Astrocyte (in vitro differentiated cells and primary cell): ENCODE results near the gene ASPHD1. TPM values are rescaled to one million over a fixed set of nuclear protein-coding genes. Genes with fewer than 3 reads are reported as not detected.

Experiments used
- DNase-seq: peaks from one replicate; pipeline ENCODE4 v3.0.0-alpha.2; 2010; ENCODE audit warnings: low read depth
- FAIRE-seq: peaks from 2 replicates; lab custom pipeline; 2011; peaks lifted over from hg19 to GRCh38; lab: Jason Lieb, UNC
- H2AFZ ChIP-seq: 2 replicates; pipeline ENCODE4 v1.6.0; 2012; ENCODE audit warnings: low read depth, low read length, inconsistent platforms
- H3K27ac ChIP-seq: 2 replicates; pipeline ENCODE4 v1.5.1; 2011; ENCODE audit warnings: low read depth, low read length, inconsistent platforms
- H3K27me3 ChIP-seq: 2 replicates; pipeline ENCODE4 v1.6.0; 2011; ENCODE audit warnings: low read length, inconsistent platforms; ENCODE audit not compliant: insufficient read depth
- H3K36me3 ChIP-seq: 2 replicates; pipeline ENCODE4 v1.5.1; 2011; ENCODE audit warnings: low read length, inconsistent platforms; ENCODE audit not compliant: insufficient read depth
- H3K4me1 ChIP-seq: 2 replicates; pipeline ENCODE4 v1.5.1; 2011; ENCODE audit warnings: low read length, inconsistent platforms; ENCODE audit not compliant: insufficient read depth
- H3K4me2 ChIP-seq: 2 replicates; pipeline ENCODE4 v1.6.0; 2012; ENCODE audit warnings: low read length, inconsistent platforms
- H3K4me3 ChIP-seq: 2 replicates; pipeline ENCODE4 v1.5.1; 2011; ENCODE audit warnings: low read depth, mild to moderate bottlenecking, low read length, inconsistent platforms; ENCODE audit not compliant: insufficient read depth
- H3K79me2 ChIP-seq: 2 replicates; pipeline ENCODE4 v1.6.0; 2012; ENCODE audit warnings: mild to moderate bottlenecking, low read length, inconsistent platforms; ENCODE audit not compliant: insufficient read depth
- H3K9ac ChIP-seq: 2 replicates; pipeline ENCODE4 v1.6.0; 2012; ENCODE audit warnings: mild to moderate bottlenecking, low read length, inconsistent platforms
- H3K9me3 ChIP-seq: 2 replicates; pipeline ENCODE4 v1.5.1; 2012; ENCODE audit warnings: low read depth, mild to moderate bottlenecking, low read length, inconsistent platforms; ENCODE audit not compliant: insufficient read depth
- H4K20me1 ChIP-seq: 2 replicates; pipeline ENCODE4 v1.6.0; 2012; ENCODE audit warnings: low read length, inconsistent platforms; ENCODE audit not compliant: insufficient read depth
- H3K27ac Mint-ChIP-seq: one replicate; pipeline ENCODE4 v1.8.0; 2021; ENCODE audit warnings: mild to moderate bottlenecking, mixed read lengths; ENCODE audit not compliant: unreplicated experiment
- H3K27me3 Mint-ChIP-seq: one replicate; pipeline ENCODE4 v1.8.0; 2021; ENCODE audit warnings: low read depth, mixed read lengths; ENCODE audit not compliant: unreplicated experiment
- H3K36me3 Mint-ChIP-seq: one replicate; pipeline ENCODE4 v1.8.0; 2021; ENCODE audit warnings: low read depth, mixed read lengths; ENCODE audit not compliant: unreplicated experiment
- H3K4me1 Mint-ChIP-seq: one replicate; pipeline ENCODE4 v1.8.0; 2021; ENCODE audit warnings: low read depth, mixed read lengths; ENCODE audit not compliant: unreplicated experiment
- H3K4me3 Mint-ChIP-seq: one replicate; pipeline ENCODE4 v1.8.0; 2021; ENCODE audit warnings: mild to moderate bottlenecking, moderate library complexity, mixed read lengths; ENCODE audit not compliant: unreplicated experiment
- H3K9me3 Mint-ChIP-seq: one replicate; pipeline ENCODE4 v1.8.0; 2021; ENCODE audit warnings: mild to moderate bottlenecking, mixed read lengths; ENCODE audit not compliant: unreplicated experiment
- CTCF ChIP-seq: IDR thresholded peaks from 2 replicates; pipeline ENCODE4 v1.5.1; 2011; ENCODE audit warnings: low read depth, mild to moderate bottlenecking, inconsistent platforms, low read length, moderate library complexity; ENCODE audit not compliant: insufficient read depth
- EZH2 ChIP-seq: IDR thresholded peaks from 2 replicates; pipeline ENCODE4 v1.6.1; 2012; ENCODE audit warnings: mild to moderate bottlenecking, low read length, inconsistent platforms; ENCODE audit not compliant: insufficient read depth
- total RNA-seq: library from RNA; stranded (reverse); gene quantifications from 2 replicates; pipeline ENCODE4 v1.2.1, GENCODE V29; 2021

ASPHD1 gene
- total RNA-seq, 1 donor from 2014 or later, result 43.3 TPM

- H2AFZ ChIP-seq, result peak overlapping the region; percentile 21
- H3K4me2 ChIP-seq, result peak overlapping the region; percentile 77
- no peaks in the 10 kb centered on the region for H4K20me1 ChIP-seq
- peaks cover 16% of the 10 kb centered on the region for H3K4me1 ChIP-seq
- H3K36me3 ChIP-seq, result no peaks in the 10 kb centered on the region
- H3K79me2 ChIP-seq, result no peaks in the 10 kb centered on the region
- Mint-ChIP-seq H3K27ac (peak overlapping the region; percentile 98), H3K4me1 (peaks cover 16% of the 10 kb centered on the region), H3K9me3 (no peaks in the 10 kb centered on the region), H3K4me3 (peak overlapping the region; percentile 41), H3K27me3 (no peaks in the 10 kb centered on the region), H3K36me3 (peaks cover 2% of the 10 kb centered on the region)
- DNase-seq, result peak; percentile 99
- peak overlapping the region; percentile 90 for H3K27ac ChIP-seq
- H3K27me3 ChIP-seq, result no peaks in the 10 kb centered on the region
- H3K4me3 ChIP-seq, result peak overlapping the region; percentile 38
- peak overlapping the region; percentile 68 for H3K9ac ChIP-seq
- no peak for FAIRE-seq
- TF ChIP-seq EZH2, result no peak
- peak; percentile 43 for TF ChIP-seq CTCF
- no peaks in the 10 kb centered on the region for H3K9me3 ChIP-seq
These were observed 43.8 kb downstream of the ASPHD1 start for GRCh38 chr16:29943846-29944799.

- H3K4me2 ChIP-seq, result no peak overlapping the region
- H3K9me3 ChIP-seq, result no peaks in the 10 kb centered on the region
- H3K4me1 ChIP-seq, result peaks cover 16% of the 10 kb centered on the region
- no peak overlapping the region for H3K4me3 ChIP-seq
- no peaks in the 10 kb centered on the region for H3K27me3 ChIP-seq
- no peak for DNase-seq
- H3K27ac ChIP-seq, result no peak overlapping the region
- no peak overlapping the region for H3K4me3 Mint-ChIP-seq
- no peak for FAIRE-seq
- H4K20me1 ChIP-seq, result no peaks in the 10 kb centered on the region
- no peaks in the 10 kb centered on the region for H3K36me3 ChIP-seq
- no peaks in the 10 kb centered on the region for H3K27me3 Mint-ChIP-seq
- no peak overlapping the region for H2AFZ ChIP-seq
- H3K36me3 Mint-ChIP-seq, result peaks cover 4% of the 10 kb centered on the region
- peaks cover 15% of the 10 kb centered on the region for H3K4me1 Mint-ChIP-seq
- TF ChIP-seq EZH2 (no peak), CTCF (no peak)
- no peaks in the 10 kb centered on the region for H3K79me2 ChIP-seq
- no peak overlapping the region for H3K9ac ChIP-seq
- no peak overlapping the region for H3K27ac Mint-ChIP-seq
- H3K9me3 Mint-ChIP-seq, result peaks cover 6% of the 10 kb centered on the region
These were observed 47.6 kb downstream of the ASPHD1 start for GRCh38 chr16:29947897-29948296.
